Measurements from ENCODE around the gene DDX55. TPM values are rescaled to one million over a fixed set of nuclear protein-coding genes. Genes with fewer than 3 reads are reported as not detected.

The DDX55 gene
- polyA plus RNA-seq, 3 donors: 6.6 to 32.9 (median 8.8) TPM

DNA sequence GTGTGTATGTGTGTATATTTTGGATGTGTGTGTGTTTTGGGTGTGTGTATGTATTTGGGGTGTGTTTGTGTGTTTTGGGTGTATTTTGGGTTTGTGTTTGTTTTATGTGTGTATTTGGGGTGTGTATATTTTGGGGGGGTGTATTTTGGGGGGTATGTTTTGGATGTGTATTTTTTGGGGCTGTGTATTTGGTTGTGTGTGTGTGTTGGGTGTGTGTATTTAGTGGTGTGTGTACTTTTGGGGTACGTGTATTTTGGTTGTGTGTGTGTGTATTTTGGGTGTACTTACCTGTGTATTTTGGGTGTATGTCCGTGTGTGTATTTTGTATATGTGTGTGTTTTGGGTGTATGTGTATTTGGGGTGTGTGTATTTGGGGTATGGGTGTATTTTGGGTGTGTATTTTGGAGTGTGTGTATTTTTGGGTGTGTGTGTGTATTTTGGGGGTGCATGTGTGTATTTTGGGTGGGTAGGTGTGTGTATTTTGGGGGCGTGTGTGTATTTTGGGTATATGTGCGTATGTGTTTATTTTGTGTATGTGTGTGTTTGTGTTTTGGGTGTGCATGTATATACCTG is 52.3 kb downstream of the DDX55 start:
- Histone ChIP-seq H3K27me3 (ENCODE audit: control insufficient read depth in 2 of 2, insufficient read depth in 2 of 2, low read length in 2 of 2) (no peaks in the 10 kb centered on the region), H3K79me2 (ENCODE audit: insufficient read depth, low read length) (no peaks in the 10 kb centered on the region), H3K4me2 (replicated peaks; ENCODE audit: extremely low read depth, low read length, poor library complexity, severe bottlenecking) (no peak overlapping the region), H2AFZ (ENCODE audit: insufficient read depth, low read depth, low read length, poor library complexity, severe bottlenecking) (no peak overlapping the region), H3K9me3 (replicated peaks in 1 of 2; ENCODE audit: control insufficient read depth in 1 of 2, insufficient read depth in 1 of 2, low read length in 2 of 2) (no peaks in the 10 kb centered on the region), H4K20me1 (ENCODE audit: insufficient read depth, low read length) (no peaks in the 10 kb centered on the region), H3K9ac (ENCODE audit: insufficient read depth, low read length, poor library complexity, severe bottlenecking) (no peak overlapping the region), H3K4me1 (ENCODE audit: control insufficient read depth in 1 of 2, insufficient read depth in 2 of 2, low read length in 2 of 2) (no peaks in the 10 kb centered on the region), H3K4me3 (replicated peaks in 1 of 3; ENCODE audit: low read depth in 2 of 3, low read length in 3 of 3) (no peak overlapping the region), H3K27ac (ENCODE audit: low read depth in 1 of 2, low read length in 2 of 2) (no peak overlapping the region), H3K36me3 (replicated peaks in 1 of 2; ENCODE audit: control insufficient read depth in 1 of 2, insufficient read depth in 2 of 2, low read length in 2 of 2) (peaks cover 27 to 86% of the 10 kb centered on the region in 2 donors)
- Mint-ChIP-seq H3K27me3 (ENCODE audit: low read depth in 3 of 3) (no peaks in the 10 kb centered on the region), H3K27ac (no peak overlapping the region), H3K9me3 (no peaks in the 10 kb centered on the region), H3K4me3 (no peak overlapping the region), H3K36me3 (peaks cover 54 to 72% of the 10 kb centered on the region in 2 donors), H3K4me1 (no peaks in the 10 kb centered on the region)
- DNase-seq: no peak
- TF ChIP-seq, protein P1, sequence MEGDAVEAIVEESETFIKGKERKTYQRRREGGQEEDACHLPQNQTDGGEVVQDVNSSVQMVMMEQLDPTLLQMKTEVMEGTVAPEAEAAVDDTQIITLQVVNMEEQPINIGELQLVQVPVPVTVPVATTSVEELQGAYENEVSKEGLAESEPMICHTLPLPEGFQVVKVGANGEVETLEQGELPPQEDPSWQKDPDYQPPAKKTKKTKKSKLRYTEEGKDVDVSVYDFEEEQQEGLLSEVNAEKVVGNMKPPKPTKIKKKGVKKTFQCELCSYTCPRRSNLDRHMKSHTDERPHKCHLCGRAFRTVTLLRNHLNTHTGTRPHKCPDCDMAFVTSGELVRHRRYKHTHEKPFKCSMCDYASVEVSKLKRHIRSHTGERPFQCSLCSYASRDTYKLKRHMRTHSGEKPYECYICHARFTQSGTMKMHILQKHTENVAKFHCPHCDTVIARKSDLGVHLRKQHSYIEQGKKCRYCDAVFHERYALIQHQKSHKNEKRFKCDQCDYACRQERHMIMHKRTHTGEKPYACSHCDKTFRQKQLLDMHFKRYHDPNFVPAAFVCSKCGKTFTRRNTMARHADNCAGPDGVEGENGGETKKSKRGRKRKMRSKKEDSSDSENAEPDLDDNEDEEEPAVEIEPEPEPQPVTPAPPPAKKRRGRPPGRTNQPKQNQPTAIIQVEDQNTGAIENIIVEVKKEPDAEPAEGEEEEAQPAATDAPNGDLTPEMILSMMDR (IDR thresholded peaks at IDR 0.05): no peak
- WGBS (ENCODE audit: insufficient coverage): 100% methylated on average over 4 of the region's 4 CpGs
- intact Hi-C loops (cut with micrococcal nuclease): no loop called here

- H3K4me3 Mint-ChIP-seq: no peak overlapping the region
Measured at GRCh38 chr12:123655420-123655819, 53.5 kb downstream of the DDX55 start.

More at GRCh38 chr12:123655420-123655819, 53.5 kb downstream of the DDX55 start:
- Histone ChIP-seq H3K9ac (ENCODE audit: insufficient read depth, low read length, poor library complexity, severe bottlenecking) (no peak overlapping the region), H3K79me2 (ENCODE audit: insufficient read depth, low read length) (no peaks in the 10 kb centered on the region), H3K4me3 (replicated peaks in 1 of 3; ENCODE audit: low read depth in 2 of 3, low read length in 3 of 3) (no peak overlapping the region), H4K20me1 (ENCODE audit: insufficient read depth, low read length) (no peaks in the 10 kb centered on the region), H3K27ac (ENCODE audit: low read depth in 1 of 2, low read length in 2 of 2) (no peak overlapping the region), H3K27me3 (ENCODE audit: control insufficient read depth in 2 of 2, insufficient read depth in 2 of 2, low read length in 2 of 2) (no peaks in the 10 kb centered on the region), H3K4me2 (replicated peaks; ENCODE audit: extremely low read depth, low read length, poor library complexity, severe bottlenecking) (no peak overlapping the region), H2AFZ (ENCODE audit: insufficient read depth, low read depth, low read length, poor library complexity, severe bottlenecking) (no peak overlapping the region), H3K9me3 (replicated peaks in 1 of 2; ENCODE audit: control insufficient read depth in 1 of 2, insufficient read depth in 1 of 2, low read length in 2 of 2) (no peaks in the 10 kb centered on the region), H3K4me1 (ENCODE audit: control insufficient read depth in 1 of 2, insufficient read depth in 2 of 2, low read length in 2 of 2) (no peaks in the 10 kb centered on the region), H3K36me3 (replicated peaks in 1 of 2; ENCODE audit: control insufficient read depth in 1 of 2, insufficient read depth in 2 of 2, low read length in 2 of 2) (peaks cover 32 to 85% of the 10 kb centered on the region in 2 donors)
- TF ChIP-seq, protein P1 (IDR thresholded peaks at IDR 0.05): no peak
- H3K27ac Mint-ChIP-seq: no peak overlapping the region
- WGBS (ENCODE audit: insufficient coverage): 85% methylated on average over 2 of the region's 5 CpGs
- H3K9me3 Mint-ChIP-seq: no peaks in the 10 kb centered on the region
- no peaks in the 10 kb centered on the region for H3K4me1 Mint-ChIP-seq
- H3K27me3 Mint-ChIP-seq (ENCODE audit: low read depth in 3 of 3): no peaks in the 10 kb centered on the region
- no peak for DNase-seq
- intact Hi-C loops (cut with micrococcal nuclease): no loop called here
- H3K36me3 Mint-ChIP-seq: peaks cover 58 to 71% of the 10 kb centered on the region in 2 donors
